ENCODE results near the gene TMIE.

- TF ChIP-seq, protein P1, sequence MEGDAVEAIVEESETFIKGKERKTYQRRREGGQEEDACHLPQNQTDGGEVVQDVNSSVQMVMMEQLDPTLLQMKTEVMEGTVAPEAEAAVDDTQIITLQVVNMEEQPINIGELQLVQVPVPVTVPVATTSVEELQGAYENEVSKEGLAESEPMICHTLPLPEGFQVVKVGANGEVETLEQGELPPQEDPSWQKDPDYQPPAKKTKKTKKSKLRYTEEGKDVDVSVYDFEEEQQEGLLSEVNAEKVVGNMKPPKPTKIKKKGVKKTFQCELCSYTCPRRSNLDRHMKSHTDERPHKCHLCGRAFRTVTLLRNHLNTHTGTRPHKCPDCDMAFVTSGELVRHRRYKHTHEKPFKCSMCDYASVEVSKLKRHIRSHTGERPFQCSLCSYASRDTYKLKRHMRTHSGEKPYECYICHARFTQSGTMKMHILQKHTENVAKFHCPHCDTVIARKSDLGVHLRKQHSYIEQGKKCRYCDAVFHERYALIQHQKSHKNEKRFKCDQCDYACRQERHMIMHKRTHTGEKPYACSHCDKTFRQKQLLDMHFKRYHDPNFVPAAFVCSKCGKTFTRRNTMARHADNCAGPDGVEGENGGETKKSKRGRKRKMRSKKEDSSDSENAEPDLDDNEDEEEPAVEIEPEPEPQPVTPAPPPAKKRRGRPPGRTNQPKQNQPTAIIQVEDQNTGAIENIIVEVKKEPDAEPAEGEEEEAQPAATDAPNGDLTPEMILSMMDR (IDR thresholded peaks at IDR 0.05) = no peak
- no peak for TF ChIP-seq RARB (CRISPR knock-in tag; IDR thresholded peaks at IDR 0.05)
- no peak for TF ChIP-seq POLR2A (IDR thresholded peaks at IDR 0.05; ENCODE audit: low read length)
- TF ChIP-seq NR3C1 (IDR thresholded peaks at IDR 0.05) = no peak
- no peak for TF ChIP-seq HDAC2 (IDR thresholded peaks at IDR 0.05)
- TF ChIP-seq HMGXB4 (CRISPR knock-in tag; IDR thresholded peaks at IDR 0.05; ENCODE audit: borderline replicate concordance) = no peak
- TF ChIP-seq POLR2AphosphoS2 (conservative IDR thresholded peaks at IDR 0.05; ENCODE audit: low read length) = no peak
- TF ChIP-seq RAD21 (conservative IDR thresholded peaks at IDR 0.05 in 1 of 2, IDR thresholded peaks at IDR 0.05 in 1 of 2) = no peak
- TF ChIP-seq ESRRA (IDR thresholded peaks at IDR 0.05; ENCODE audit: borderline replicate concordance, low read length) = no peak
- no peak for TF ChIP-seq KDM1A (IDR thresholded peaks at IDR 0.05; ENCODE audit: low read depth)
- no peak for TF ChIP-seq CEBPB (IDR thresholded peaks at IDR 0.05)
- TF ChIP-seq, protein P2, sequence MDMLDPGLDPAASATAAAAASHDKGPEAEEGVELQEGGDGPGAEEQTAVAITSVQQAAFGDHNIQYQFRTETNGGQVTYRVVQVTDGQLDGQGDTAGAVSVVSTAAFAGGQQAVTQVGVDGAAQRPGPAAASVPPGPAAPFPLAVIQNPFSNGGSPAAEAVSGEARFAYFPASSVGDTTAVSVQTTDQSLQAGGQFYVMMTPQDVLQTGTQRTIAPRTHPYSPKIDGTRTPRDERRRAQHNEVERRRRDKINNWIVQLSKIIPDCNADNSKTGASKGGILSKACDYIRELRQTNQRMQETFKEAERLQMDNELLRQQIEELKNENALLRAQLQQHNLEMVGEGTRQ (IDR thresholded peaks at IDR 0.05) = no peak
- TF ChIP-seq, protein P3, sequence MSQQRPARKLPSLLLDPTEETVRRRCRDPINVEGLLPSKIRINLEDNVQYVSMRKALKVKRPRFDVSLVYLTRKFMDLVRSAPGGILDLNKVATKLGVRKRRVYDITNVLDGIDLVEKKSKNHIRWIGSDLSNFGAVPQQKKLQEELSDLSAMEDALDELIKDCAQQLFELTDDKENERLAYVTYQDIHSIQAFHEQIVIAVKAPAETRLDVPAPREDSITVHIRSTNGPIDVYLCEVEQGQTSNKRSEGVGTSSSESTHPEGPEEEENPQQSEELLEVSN (IDR thresholded peaks at IDR 0.05; ENCODE audit: borderline replicate concordance, low read depth) = no peak
- TF ChIP-seq ZNF302 (CRISPR knock-in tag; IDR thresholded peaks at IDR 0.05) = no peak
These were observed 55.5 kb downstream of the TMIE start for GRCh38 chr3:46756642-46757041.
